ENCODE data around the gene GGACT.

GGACT gene

DNA sequence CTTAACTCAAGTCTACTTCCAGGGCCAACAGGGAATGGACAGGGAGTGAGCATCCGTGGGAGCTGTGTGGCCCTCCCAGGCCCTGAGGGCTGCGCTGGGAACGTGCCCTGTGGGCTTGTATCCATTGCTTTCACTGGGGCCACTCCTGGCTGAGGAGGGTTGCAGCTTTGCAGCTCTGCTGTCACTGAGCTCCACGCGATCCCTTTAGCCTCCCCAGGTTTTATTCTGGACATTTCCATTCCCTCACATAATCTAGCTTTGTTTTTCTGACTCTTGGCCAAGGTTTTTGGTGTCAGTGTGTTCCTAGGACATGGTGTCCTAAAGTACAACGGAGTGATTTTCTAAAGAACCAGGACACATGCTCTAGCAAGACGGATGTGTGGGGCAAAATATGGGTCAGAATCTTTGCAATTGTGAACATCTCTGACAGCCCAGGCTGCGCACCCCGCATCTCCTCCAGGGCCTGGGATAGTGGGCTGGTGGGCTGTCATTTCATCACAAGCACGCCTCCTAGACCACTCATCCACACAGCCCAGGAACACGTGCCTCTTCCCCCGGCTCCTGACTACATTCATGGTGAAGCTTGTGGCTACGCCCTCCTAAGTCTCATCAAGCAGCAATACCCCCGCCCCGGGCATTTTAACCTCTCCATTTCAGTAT is 28.0 kb downstream of the GGACT start:
- no peak overlapping the region for H3K4me3 ChIP-seq (replicated peaks; ENCODE audit: low read depth, low read length)
- TF ChIP-seq, protein P1, sequence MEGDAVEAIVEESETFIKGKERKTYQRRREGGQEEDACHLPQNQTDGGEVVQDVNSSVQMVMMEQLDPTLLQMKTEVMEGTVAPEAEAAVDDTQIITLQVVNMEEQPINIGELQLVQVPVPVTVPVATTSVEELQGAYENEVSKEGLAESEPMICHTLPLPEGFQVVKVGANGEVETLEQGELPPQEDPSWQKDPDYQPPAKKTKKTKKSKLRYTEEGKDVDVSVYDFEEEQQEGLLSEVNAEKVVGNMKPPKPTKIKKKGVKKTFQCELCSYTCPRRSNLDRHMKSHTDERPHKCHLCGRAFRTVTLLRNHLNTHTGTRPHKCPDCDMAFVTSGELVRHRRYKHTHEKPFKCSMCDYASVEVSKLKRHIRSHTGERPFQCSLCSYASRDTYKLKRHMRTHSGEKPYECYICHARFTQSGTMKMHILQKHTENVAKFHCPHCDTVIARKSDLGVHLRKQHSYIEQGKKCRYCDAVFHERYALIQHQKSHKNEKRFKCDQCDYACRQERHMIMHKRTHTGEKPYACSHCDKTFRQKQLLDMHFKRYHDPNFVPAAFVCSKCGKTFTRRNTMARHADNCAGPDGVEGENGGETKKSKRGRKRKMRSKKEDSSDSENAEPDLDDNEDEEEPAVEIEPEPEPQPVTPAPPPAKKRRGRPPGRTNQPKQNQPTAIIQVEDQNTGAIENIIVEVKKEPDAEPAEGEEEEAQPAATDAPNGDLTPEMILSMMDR (IDR thresholded peaks at IDR 0.05; ENCODE audit: low read length, missing control alignments): no peak
- no peak for DNase-seq (ENCODE audit: low read depth)

- TF ChIP-seq, protein P1 (IDR thresholded peaks at IDR 0.05; ENCODE audit: low read length, missing control alignments): no peak
- DNase-seq (ENCODE audit: low read depth): no peak
- H3K4me3 ChIP-seq (replicated peaks; ENCODE audit: low read depth, low read length): no peak overlapping the region
These were observed 28.7 kb downstream of the GGACT start for GRCh38 chr13:100559886-100560285.

GRCh38 chr13:100552755-100553154 is 35.8 kb downstream of the GGACT start:
- no peak overlapping the region for H3K4me3 ChIP-seq (replicated peaks; ENCODE audit: low read depth, low read length)
- TF ChIP-seq, protein P1 (IDR thresholded peaks at IDR 0.05; ENCODE audit: low read length, missing control alignments): no peak
- no peak for DNase-seq (ENCODE audit: low read depth)

DNA sequence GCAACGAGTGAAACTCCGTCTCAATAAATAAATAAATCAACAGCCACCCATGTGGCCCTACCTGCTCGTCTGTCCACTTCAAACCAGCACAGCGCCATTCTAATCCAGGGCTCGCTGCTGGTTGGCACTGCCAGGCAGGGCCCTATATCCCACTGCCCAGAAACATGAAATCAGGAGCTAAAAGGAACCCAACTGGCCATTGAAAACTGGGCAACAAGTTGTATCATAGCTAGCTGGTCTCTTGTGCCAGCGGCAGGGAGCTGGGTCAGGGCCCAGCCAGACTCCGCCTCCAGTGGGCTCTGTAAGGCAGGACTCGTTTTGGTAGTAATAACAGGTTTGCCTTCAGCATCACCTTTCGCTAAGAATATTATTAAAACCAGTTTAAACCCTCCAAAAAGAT is 39.3 kb downstream of the GGACT start:
- no peak for DNase-seq (ENCODE audit: low read depth)
- H3K4me3 ChIP-seq (replicated peaks; ENCODE audit: low read depth, low read length): no peak overlapping the region
- TF ChIP-seq, protein P1 (IDR thresholded peaks at IDR 0.05; ENCODE audit: low read length, missing control alignments): no peak

DNA sequence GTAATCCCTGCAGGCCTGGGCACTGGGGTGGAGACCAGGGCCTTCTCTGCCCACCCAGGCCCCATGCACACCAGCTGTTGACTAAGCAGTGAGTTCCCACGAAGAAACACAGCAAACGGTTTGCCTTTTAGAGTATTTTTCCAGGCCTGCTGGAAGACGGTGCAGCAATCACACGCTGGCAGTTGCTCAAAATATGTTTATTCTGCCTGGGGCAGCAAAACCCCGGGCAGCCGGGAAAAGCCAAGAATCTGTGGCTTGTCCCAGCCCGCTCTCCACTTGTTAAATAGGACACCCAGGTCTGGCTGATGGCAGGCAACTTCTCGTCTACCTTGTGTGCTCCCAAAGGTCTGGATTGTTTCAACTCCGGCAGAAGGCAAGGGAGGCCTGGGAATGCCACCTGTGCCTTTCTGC is 40.8 kb downstream of the GGACT start:
- H3K4me3 ChIP-seq (replicated peaks; ENCODE audit: low read depth, low read length): no peak overlapping the region
- no peak for DNase-seq (ENCODE audit: low read depth)
- TF ChIP-seq, protein P1 (IDR thresholded peaks at IDR 0.05; ENCODE audit: low read length, missing control alignments): no peak

DNA sequence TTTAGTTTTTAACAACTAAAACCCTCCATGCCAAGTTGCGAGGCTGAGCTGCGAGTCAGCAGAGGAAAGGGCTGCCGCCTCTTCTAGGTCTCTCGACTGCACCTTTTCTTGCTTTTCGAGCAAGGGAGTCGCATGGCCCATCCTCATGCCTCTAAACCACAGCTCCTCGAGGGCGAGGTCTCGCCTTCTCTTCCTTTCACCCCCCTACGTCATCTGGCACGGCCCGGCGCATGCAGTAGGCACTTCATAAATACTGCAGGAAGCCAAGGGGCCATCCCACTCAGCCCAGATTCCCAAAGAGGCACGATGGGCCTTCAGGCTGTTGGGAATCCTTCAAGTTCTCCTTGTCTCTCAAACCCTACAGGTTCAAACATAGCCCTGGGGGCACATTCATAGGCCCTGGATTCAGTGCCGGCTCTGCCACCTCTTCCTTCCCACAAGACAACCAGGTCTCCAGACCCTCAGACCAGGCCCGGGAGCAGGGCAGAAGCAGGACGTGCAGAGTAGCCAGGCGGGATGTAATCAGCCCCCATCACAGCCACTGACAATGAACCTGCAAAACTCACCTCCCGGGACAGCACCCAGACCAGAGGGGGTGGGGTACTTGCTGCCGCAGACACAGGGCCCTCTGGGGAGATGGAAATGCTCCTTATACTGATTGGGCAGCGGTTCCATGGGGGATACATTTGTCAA is 41.7 kb downstream of the GGACT start:
- TF ChIP-seq, protein P1 (IDR thresholded peaks at IDR 0.05; ENCODE audit: low read length, missing control alignments): no peak
- DNase-seq (ENCODE audit: low read depth): no peak

DNA sequence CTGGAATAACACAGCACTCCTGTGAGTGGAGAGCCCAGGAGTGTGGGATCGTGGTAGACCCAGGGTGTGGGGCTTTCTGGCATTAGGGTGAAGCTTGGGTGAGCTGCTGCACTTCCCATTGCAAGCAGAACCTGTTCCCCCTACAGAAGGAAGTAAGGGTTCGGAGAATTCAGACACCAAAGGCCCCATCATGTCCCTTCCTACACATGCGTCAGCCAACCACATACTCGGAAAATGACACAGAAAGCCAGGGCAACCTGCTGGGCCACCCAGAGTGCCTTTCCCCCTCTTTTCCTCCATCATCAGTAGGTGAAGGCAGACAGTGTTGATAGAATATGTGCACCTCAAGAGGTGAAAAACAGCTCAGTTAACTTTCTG is 42.9 kb downstream of the GGACT start:
- TF ChIP-seq, protein P1 (IDR thresholded peaks at IDR 0.05; ENCODE audit: low read length, missing control alignments): no peak
- no peak overlapping the region for H3K4me3 ChIP-seq (replicated peaks; ENCODE audit: low read depth, low read length)
- no peak for DNase-seq (ENCODE audit: low read depth)

More for the DNA sequence above, 41.7 kb downstream of the GGACT start:
- H3K4me3 ChIP-seq (replicated peaks; ENCODE audit: low read depth, low read length): no peak overlapping the region

All from fibroblast of pulmonary artery (primary cell).